Retinal pigment epithelial cell (primary cell): ENCODE measurements around the gene SUSD3.
"Not testable (repeated sequence)": the region's sequence is repeated elsewhere in the genome, so short reads cannot be mapped to it uniquely, and the experiment has no call there.

ENCODE experiments used
- DNase-seq: peaks from one replicate; pipeline ENCODE4 v3.0.0-alpha.2; 2010; ENCODE audit warnings: low read depth
- H3K4me3 ChIP-seq: 2 replicates; pipeline ENCODE4 v1.5.1; 2011; ENCODE audit warnings: mild to moderate bottlenecking, low read length, control low read depth, moderate library complexity
- TF ChIP-seq, protein P1 (sequence below): conservative IDR thresholded peaks from 2 replicates; pipeline ENCODE4 v1.5.1; 2011; ENCODE audit warnings: low read depth, low read length, control low read depth, inconsistent platforms

SUSD3 gene

GRCh38 chr9:93097511-93098201 lies 39.2 kb downstream of the SUSD3 start:
- H3K4me3 ChIP-seq: peak overlapping the region; percentile 76
- TF ChIP-seq, protein P1, sequence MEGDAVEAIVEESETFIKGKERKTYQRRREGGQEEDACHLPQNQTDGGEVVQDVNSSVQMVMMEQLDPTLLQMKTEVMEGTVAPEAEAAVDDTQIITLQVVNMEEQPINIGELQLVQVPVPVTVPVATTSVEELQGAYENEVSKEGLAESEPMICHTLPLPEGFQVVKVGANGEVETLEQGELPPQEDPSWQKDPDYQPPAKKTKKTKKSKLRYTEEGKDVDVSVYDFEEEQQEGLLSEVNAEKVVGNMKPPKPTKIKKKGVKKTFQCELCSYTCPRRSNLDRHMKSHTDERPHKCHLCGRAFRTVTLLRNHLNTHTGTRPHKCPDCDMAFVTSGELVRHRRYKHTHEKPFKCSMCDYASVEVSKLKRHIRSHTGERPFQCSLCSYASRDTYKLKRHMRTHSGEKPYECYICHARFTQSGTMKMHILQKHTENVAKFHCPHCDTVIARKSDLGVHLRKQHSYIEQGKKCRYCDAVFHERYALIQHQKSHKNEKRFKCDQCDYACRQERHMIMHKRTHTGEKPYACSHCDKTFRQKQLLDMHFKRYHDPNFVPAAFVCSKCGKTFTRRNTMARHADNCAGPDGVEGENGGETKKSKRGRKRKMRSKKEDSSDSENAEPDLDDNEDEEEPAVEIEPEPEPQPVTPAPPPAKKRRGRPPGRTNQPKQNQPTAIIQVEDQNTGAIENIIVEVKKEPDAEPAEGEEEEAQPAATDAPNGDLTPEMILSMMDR: no peak
- DNase-seq: no peak

DNA sequence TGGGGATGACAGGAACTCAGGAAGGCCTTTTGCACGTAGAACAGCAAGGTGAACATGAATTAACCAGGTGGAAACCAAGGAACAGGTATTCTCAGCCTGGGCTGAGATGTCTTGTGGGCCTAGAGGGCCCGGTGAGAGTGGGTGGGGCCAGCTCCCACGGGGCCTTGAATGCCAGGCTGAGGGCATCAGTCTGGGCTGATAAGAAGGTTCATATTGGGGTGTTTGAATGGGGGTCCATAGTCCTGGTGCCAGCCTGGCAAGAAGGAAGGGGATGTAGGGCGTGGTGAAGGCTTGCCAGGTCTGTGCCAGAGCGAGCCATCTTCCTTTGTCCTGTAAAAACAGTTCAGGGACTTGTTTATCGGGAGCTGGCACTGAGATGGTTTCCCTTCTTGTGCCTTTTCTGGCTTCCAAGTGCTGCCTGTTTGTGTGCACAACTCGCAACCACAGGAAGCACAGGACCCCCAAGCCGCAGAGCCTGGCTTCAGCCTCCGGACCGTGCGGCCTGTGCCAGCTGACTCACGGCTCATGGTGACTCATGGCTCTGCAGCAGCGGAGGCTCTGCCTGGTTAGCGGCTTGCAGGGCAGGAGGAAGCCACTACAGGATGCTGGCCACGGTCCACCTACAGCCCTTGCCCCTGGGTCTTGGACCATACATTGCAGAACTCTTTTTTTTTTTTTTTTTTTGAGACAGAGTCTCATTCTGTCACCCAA lies 39.9 kb downstream of the SUSD3 start:
- TF ChIP-seq, protein P1: no peak
- DNase-seq: peak; percentile 93
- peak overlapping the region; percentile 76 for H3K4me3 ChIP-seq

GRCh38 chr9:93099551-93100275 lies 41.2 kb downstream of the SUSD3 start:
- H3K4me3 ChIP-seq: no peak overlapping the region
- TF ChIP-seq, protein P1: no peak
- no peak for DNase-seq

GRCh38 chr9:93100276-93100636 lies 41.8 kb downstream of the SUSD3 start:
- H3K4me3 ChIP-seq: no peak overlapping the region

DNA sequence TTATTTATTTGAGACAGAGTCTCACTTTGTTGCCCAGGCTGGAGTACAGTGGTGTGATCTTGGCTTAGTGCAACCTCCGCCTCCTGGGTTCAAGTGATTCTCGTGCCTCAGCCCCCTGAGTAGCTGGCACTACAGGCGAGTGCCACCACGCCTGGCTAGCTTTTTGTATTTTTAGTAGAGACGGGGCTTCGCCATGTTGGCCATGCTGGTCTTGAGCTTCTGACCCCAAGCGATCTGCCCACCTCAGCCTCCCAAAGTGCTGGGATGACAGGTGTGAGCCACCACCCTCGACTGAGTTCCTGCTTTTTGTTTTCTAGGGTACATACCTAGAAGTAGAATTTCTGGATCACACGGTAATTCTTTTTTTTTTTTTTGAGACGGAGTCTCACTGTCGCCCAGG lies 42.6 kb downstream of the SUSD3 start:
- not testable (repeated sequence) for DNase-seq, H3K4me3 ChIP-seq

More at GRCh38 chr9:93100276-93100636, 41.8 kb downstream of the SUSD3 start:
- TF ChIP-seq, protein P1: no peak
- DNase-seq: no peak

DNA sequence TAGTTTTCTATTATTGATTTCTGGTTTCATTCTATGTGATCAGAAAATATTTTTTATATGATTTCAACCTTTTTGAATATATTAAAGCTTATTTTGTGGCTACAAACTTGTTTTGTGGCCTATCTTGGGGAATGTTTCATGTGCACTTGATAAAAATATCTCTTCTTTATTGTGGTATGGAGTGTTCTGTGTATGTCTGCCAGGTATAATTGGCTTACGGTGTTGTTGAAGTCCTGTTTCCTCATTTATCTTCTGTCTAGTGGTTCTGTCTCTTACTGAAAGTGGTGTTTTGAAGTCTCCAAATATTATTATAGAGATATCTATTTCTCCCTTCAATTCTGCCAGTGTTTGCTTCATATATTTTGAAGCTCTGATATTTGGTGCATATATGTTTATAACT lies 47.1 kb downstream of the SUSD3 start:
- DNase-seq: no peak
- H3K4me3 ChIP-seq: no peak overlapping the region
- TF ChIP-seq, protein P1: no peak

- TF ChIP-seq, protein P1: no peak
- H3K4me3 ChIP-seq: no peak overlapping the region
- no peak for DNase-seq
Observed at GRCh38 chr9:93107151-93107824, 48.8 kb downstream of the SUSD3 start.
